ENCODE results near the gene CEP112.

Gene CEP112

GRCh38 chr17:66056148-66056547, 135.8 kb downstream of the CEP112 start:
- no peak for DNase-seq

GRCh38 chr17:66054242-66054641, 137.7 kb downstream of the CEP112 start:
- no peak for DNase-seq

GRCh38 chr17:66044083-66044482, 147.8 kb downstream of the CEP112 start:
- no peak for DNase-seq

GRCh38 chr17:66043419-66043818, 148.5 kb downstream of the CEP112 start:
- DNase-seq = no peak

- DNase-seq = no peak
These were observed 151.5 kb downstream of the CEP112 start for GRCh38 chr17:66040402-66040801.

- no peak for DNase-seq
These were observed 153.8 kb downstream of the CEP112 start for GRCh38 chr17:66038125-66038524.

GRCh38 chr17:66037221-66037620, 154.7 kb downstream of the CEP112 start:
- DNase-seq = no peak

- DNase-seq = no peak
These were observed 159.7 kb downstream of the CEP112 start for GRCh38 chr17:66032082-66032712.

- DNase-seq = no peak
These were observed 166.4 kb downstream of the CEP112 start for GRCh38 chr17:66025551-66025950.

- DNase-seq = no peak
These were observed 170.2 kb downstream of the CEP112 start for GRCh38 chr17:66021757-66022156.

GRCh38 chr17:66018786-66019185, 173.1 kb downstream of the CEP112 start:
- no peak for DNase-seq

- DNase-seq = no peak
These were observed 175.7 kb downstream of the CEP112 start for GRCh38 chr17:66016231-66016630.

GRCh38 chr17:66008680-66009079, 183.3 kb downstream of the CEP112 start:
- no peak for DNase-seq

GRCh38 chr17:66006654-66007053, 185.3 kb downstream of the CEP112 start:
- DNase-seq = no peak

GRCh38 chr17:66002812-66003211, 189.1 kb downstream of the CEP112 start:
- no peak for DNase-seq

GRCh38 chr17:66002063-66002585, 189.8 kb downstream of the CEP112 start:
- no peak for DNase-seq

- no peak for DNase-seq
These were observed 191.7 kb downstream of the CEP112 start for GRCh38 chr17:66000216-66000615.

- no peak for DNase-seq
These were observed 193.3 kb downstream of the CEP112 start for GRCh38 chr17:65998675-65999074.

- DNase-seq = no peak
These were observed 197.3 kb downstream of the CEP112 start for GRCh38 chr17:65994679-65995078.

GRCh38 chr17:65994114-65994513, 197.8 kb downstream of the CEP112 start:
- DNase-seq = no peak

- no peak for DNase-seq
These were observed 201.3 kb downstream of the CEP112 start for GRCh38 chr17:65990593-65990992.

GRCh38 chr17:65988451-65988850, 203.5 kb downstream of the CEP112 start:
- no peak for DNase-seq

- DNase-seq = no peak
These were observed 203.9 kb downstream of the CEP112 start for GRCh38 chr17:65987988-65988387.

GRCh38 chr17:65985571-65985970, 206.4 kb downstream of the CEP112 start:
- no peak for DNase-seq

GRCh38 chr17:65984299-65984698, 207.6 kb downstream of the CEP112 start:
- DNase-seq = no peak

Measured in NCI-H187 (cell line).